Renal cortex interstitium (tissue), 11 donors: Measurements from ENCODE around the gene ZBP1. TPM values are rescaled to one million over a fixed set of nuclear protein-coding genes. Genes with fewer than 3 reads are reported as not detected.
"Not testable (repeated sequence)": the region's sequence is repeated elsewhere in the genome, so short reads cannot be mapped to it uniquely, and the experiment has no call there.

Source experiments
- DNase-seq, 11 donors: peaks; one replicate each; pipeline ENCODE4 v3.0.0-alpha.2; 2013; ENCODE audit warnings: low read depth in 9 of 11, low spot score in 4 of 11; ENCODE audit errors: extremely low read depth in 1 of 11
- polyA plus RNA-seq, 3 donors: library from polyadenylated mRNA; unstranded; fragments of 120-200 nt; gene quantifications; one replicate each; pipeline ENCODE4 v1.2.1, GENCODE V29; 2013; ENCODE audit not compliant: insufficient read length in 3 of 3

ZBP1 gene
- polyA plus RNA-seq, 3 donors = 0.12 to 0.13 TPM; not detected in 1

- no peak for DNase-seq
Observed at GRCh38 chr20:57648878-57649616, 28.8 kb upstream of the ZBP1 start.

- no peak for DNase-seq
Observed at GRCh38 chr20:57647933-57648785, 27.9 kb upstream of the ZBP1 start.

GRCh38 chr20:57647006-57647932 lies 27.0 kb upstream of the ZBP1 start:
- no peak for DNase-seq

GRCh38 chr20:57638895-57639236 lies 18.6 kb upstream of the ZBP1 start:
- DNase-seq = no peak

- no peak for DNase-seq
Observed at GRCh38 chr20:57638173-57638894, 18.1 kb upstream of the ZBP1 start.

GRCh38 chr20:57633945-57634491 lies 13.8 kb upstream of the ZBP1 start:
- DNase-seq = no peak

GRCh38 chr20:57632286-57632685 lies 12.1 kb upstream of the ZBP1 start:
- DNase-seq = no peak

- no peak for DNase-seq
Observed at GRCh38 chr20:57630061-57630460, 9.8 kb upstream of the ZBP1 start.

- DNase-seq = not testable (repeated sequence)
Observed at GRCh38 chr20:57629491-57629901, 9.3 kb upstream of the ZBP1 start.

GRCh38 chr20:57628962-57629308 lies 8.7 kb upstream of the ZBP1 start:
- not testable (repeated sequence) for DNase-seq

GRCh38 chr20:57628047-57628961 lies 8.1 kb upstream of the ZBP1 start:
- DNase-seq = peak in 5 of 11 donors; percentile 4 to 40 (median 31)

- no peak for DNase-seq
Observed at GRCh38 chr20:57627339-57627738, 7.1 kb upstream of the ZBP1 start.

- no peak for DNase-seq
Observed at GRCh38 chr20:57625978-57626377, 5.8 kb upstream of the ZBP1 start.

GRCh38 chr20:57625181-57625958 lies 5.1 kb upstream of the ZBP1 start:
- DNase-seq = no peak

- DNase-seq = no peak
Observed at GRCh38 chr20:57624124-57624523, 3.9 kb upstream of the ZBP1 start.

- peak in 1 of 11 donors; percentile 8 for DNase-seq
Observed at GRCh38 chr20:57622579-57623381, 2.6 kb upstream of the ZBP1 start.
